HG02642 (cell line): ENCODE results near the gene KLHL30.
A peak's percentile ranks its signal among the peaks of the same experiment; 100 is the strongest.
"Not testable (repeated sequence)": the region's sequence is repeated elsewhere in the genome, so short reads cannot be mapped to it uniquely, and the experiment has no call there.

Experiments
- ATAC-seq: cut with Tn5 transposase; IDR thresholded peaks from one replicate; pipeline ENCODE4 v1.9.1; 2021; ENCODE audit warnings: mild to moderate bottlenecking; ENCODE audit not compliant: unreplicated experiment, poor library complexity

Gene KLHL30

DNA sequence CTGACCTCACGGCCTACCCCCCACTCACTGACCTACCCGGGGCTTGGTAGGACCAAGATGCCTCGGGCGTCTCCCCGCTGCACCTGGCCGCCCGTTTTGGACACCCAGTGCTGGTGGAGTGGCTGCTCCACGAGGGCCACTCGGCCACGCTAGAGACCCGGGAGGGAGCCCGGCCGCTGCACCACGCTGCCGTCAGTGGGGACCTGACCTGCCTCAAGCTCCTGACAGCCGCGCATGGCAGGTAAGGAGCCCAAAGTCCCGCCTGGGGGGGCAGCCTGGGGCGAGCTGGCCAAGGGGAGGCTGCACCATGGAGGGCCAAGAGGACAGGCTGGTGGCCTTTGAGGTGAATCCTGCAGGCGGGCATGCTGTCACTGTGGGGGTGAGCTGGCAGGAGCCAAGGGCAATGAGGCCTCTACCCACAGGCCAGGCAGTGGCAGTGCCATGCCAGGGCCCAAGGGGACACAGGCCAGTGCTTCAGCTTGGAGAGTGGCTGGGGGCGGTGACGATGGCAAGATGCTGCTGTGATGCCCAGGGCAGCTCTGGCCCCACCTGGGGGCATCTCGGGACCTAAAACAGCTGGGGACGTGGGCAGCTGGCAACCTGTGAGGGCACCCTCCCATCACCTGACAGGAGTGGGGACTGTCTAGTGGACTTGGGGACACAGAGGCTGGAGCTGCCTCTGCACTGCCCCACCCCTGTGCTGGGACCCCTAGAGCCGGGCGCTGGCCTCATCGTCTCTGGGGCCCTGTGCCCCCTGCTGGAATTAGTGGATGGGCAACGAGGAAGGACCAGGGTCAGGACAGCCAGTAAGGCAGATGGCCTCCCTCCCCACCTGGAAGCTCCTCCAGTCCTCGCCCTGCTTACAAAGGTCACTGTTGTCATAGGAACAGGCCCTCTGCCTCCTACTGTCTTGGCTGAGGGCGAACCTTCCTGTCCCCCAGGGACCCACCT, 36.3 kb upstream of the KLHL30 start:
- ATAC-seq = no peak

DNA sequence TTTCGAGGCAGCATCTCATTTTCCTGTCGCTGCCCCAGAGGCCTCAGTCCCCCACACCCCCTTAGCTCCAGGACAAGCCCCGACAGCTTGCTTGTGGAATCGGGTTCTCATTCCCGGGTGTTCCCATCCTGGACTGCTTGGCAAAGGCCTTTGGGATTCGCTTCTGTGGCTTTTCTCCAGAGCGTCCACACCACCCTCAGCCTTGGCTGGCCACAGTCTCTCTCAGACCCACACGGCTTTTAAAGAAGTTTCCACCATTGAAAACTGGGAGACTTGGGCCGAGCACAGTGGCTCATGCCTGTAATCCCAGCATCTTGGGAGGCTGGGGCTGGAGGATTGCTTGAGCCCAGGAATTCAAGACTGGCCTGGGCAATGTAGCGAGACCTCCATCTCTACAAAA, 35.6 kb upstream of the KLHL30 start:
- no peak for ATAC-seq

DNA sequence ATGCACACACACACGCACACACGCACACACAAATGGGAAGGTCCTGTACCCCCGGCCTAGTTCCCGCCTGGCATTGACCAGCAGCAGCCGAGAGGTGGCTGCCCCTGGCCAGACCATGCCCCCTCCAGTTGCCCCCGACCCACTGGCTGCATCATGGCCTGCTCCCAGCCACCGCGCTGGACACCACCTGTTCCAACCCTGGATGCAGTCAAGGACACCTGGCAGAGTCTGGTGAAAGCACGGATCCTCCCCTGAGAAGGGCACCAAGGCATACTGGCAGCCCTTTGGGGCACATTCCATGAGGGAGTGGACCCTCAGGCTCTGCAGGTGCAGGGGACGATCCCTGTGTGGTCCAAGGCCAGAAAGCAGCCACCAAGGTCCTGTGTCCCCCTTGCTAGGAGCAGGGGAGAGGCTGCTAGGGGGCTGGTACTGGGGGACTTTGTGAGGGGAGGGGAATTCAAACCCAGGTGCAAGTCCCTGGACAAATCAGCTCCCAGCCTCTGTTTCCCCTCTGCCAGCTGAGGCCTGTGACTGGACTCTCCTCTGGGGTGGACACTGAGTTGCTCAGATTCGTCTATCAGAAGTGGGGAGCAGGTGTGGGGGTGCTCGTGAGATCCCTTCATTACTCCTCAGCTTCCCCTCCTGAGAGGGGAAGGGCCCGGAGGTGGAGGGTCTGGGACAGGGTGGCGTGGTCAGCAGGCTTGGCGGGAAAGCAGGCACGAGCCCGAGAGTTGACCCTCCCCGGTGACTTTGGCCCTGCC, 34.8 kb upstream of the KLHL30 start:
- ATAC-seq = no peak

DNA sequence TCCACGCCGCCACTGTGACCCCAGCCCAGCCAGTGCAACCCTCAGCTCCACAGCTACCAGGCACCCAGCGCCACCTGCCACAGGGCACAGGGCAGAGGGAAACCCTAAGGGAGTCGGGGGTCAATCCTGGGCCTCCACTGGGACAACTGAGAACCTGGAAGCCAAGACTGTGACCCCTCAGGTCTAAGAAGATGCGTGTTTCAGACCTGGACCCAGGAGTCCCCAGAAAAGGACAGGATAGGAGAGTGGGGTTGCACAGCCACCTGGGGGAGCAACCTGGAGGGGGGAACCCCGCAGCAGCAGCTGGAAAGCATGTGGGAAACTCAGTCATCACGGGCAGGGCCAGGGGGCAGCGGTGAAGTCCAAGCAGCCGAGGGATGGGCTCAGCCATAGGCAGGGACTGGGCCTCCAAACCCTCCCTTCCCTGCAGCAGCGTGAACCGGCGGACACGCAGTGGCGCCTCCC, 34.2 kb upstream of the KLHL30 start:
- ATAC-seq = no peak

DNA sequence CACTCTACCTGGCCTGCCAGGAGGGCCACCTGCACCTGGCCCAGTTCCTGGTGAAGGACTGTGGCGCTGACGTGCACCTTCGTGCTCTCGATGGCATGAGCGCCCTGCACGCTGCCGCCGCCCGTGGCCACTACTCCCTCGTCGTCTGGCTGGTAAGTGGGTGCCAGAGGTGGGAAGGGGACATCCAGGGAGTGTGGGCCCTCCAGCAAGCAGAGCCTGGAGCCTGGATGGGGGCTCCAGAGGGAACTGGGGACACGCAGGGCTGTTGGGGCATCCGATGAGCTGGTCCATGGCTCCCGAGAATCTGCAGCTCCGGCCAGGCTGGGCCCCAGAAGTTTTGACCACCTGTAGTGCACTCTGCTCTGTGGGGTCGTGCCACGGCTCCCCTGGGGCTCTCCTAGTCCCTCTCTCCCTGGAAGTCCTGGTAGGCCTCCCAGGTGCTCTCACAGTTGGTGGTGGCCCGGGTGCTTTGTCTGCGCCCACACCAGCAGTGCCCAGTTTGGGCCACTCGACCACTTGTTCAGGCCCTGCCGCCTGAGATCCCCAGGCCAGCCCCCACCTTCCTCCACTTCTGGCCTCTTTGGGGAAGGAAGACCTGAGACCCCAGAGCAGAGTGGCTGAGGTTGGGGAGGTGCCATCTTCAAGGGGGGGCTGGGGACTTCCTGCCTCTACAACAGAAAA, 33.6 kb upstream of the KLHL30 start:
- ATAC-seq = no peak

DNA sequence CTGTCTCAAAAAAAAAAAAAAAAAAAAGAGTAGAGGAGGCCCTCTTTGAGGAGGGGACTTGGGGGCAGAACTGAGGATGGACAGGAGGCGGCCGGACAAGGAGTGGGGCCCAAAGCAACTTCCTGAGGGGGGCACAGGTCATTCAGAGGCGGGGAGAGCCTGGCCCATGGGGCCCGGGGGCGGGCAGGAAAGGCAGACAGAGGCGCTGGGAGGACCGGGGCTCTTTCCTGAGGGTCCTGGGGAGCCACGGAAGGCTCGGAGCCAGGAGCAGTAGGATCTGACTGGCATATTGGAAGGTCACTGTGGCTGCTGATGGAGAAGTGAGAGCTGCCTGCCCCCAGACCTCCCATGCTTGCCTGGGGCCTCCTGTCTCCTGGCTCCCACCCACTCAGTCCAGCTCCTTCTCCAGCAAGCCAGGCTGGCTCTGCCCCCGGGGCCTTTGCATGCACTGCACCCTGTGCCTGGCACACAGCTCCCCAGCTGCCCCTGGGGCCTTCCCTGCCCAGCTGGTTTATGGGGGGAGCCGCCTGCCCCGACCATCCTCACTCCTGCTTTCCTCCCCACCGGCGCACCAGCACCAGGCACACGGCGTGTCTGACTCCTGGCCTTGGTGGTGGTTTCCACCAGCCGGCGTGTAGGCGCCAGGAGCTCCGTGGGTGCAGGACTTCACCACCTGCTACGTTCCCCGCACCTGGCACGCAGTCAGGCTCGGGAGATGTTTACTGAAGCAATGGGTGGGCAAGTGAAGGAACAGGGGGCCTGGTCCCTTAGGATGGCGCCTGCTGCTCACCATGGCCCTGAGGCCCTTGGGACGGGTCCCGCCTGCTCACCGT, 32.7 kb upstream of the KLHL30 start:
- no peak for ATAC-seq

DNA sequence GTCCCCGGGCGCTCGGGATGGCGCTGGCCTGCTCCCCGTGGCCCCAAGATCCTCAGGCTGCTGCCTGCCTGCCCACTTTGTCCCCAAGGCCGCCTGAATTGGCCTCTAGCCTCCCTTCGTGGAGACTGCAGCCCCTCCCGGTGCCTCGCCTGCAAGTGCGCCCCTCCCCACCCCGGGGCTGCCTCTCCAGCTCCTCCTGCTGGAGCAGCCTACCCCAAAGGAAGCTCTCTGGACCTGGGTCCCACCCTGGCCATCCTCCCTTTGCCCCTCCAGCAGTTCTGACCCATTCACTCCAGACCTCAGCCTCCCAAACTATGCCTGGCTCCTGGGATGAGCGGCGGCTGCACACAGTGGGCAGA, 32.1 kb upstream of the KLHL30 start:
- ATAC-seq = no peak

DNA sequence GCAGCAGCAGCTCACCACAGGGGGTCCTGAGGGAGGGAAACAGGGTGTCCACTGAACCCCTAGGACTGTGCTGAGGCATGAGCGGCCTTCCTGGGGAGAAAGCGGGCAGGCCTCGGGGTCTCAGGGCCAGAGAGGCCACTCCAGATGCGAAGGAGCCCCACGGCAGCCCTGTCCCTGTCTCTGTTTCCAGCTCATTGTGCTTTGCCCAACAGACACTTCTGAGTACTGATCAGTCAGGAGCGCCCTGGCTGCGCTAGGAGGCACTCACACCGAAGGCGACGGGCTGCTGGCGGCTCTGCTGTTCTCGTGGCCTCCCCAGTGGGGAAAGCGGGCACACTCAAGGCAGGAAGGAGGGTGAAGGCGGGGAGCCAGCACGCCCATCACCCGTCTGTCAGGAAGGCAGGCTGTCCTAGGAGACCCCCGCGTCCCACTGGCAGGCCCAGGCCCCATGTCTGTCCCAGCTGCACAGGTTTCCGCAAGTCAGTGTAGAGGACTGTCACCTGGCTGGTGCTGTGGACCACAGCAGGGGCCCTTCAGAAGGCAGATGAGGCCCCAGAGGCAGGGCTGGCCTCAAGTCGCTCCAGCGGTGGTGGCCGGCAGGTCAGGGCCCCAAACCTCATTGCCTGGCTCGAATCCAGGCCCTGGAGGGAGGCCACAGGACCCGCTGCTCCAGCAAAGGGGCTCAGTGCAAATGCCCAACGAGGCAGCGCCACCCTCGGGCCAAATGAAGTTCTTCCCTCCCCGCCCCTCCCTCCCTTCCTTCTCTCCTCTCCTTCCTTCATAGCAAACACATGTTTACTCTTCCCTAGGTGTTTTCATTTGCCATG, 31.6 kb upstream of the KLHL30 start:
- peak; percentile 3 for ATAC-seq

DNA sequence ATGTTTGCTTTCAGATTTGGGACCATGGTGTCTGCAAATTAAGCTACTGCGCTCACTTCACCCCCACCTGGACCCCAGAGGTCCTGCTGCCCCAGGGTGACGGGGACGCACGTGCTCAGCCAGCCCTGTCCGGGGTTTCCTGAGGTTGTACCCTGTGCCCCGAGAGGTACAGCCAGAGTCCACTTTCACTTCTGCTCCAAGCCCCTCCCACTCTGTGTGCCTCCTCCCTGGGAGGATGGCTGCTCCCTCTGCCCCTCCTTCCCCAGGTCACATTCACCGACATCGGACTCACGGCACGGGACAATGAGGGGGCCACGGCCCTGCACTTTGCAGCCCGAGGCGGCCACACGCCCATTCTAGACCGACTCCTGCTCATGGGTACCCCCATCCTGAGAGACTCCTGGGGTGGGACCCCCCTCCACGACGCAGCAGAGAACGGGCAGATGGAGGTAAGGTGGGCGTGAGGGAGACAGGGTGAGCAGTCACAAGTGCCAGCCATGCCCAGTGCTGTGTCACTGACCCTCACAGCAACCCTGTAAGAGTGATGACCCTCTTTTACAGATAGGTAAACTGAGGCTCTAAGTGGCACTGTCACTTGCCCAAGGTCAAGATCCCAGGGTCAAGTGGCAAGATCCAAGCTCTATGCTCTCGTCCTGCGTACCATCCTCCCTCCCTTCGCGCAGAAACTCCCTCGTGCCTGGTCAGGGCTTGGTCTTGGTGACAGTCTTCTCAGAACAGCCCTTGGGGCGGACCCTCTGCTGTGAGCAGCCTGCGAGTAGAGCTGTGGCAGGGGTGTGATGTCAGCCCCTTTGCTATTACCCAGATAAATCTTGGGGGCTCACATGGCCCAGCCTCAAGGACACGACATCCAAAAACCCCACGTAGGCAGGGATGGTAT, 30.7 kb upstream of the KLHL30 start:
- peak; percentile 59 for ATAC-seq

DNA sequence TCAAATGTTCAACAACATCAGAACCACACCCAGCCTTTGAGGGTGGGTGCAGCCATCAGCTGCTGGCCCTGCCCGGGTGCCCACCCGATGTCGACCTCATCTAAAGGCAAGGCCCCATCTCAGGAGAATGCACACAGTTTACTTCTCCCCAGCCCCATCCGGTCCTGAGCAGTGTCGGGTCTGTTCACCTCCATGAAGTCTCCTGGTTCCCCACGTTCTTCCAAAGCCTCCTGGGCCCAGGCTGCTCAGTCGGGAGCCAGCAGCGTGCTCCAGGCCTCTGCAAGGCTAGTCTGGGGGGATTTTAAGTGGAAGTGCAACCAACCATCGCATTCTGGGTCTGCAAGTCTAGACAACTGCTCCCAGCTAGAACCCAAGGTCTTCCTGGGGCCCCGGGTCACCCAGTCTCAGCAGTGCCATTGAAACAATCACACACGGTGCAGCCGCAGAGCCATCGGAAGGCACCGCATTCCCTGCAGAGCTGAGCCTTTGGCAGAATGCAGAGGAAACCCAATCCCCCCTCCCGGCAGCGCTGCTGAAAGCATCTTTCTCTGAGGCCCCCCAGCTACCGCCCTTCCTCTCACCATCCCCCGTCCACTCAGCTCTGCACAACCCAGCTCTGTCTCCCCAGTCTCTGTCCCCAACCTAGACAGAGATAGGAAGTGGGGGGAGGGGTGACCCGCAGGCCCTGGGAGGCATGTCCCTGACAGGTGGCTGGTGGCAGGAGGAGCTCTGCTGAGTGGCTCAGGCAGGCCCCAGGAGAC, 29.9 kb upstream of the KLHL30 start:
- ATAC-seq = peak; percentile 67

DNA sequence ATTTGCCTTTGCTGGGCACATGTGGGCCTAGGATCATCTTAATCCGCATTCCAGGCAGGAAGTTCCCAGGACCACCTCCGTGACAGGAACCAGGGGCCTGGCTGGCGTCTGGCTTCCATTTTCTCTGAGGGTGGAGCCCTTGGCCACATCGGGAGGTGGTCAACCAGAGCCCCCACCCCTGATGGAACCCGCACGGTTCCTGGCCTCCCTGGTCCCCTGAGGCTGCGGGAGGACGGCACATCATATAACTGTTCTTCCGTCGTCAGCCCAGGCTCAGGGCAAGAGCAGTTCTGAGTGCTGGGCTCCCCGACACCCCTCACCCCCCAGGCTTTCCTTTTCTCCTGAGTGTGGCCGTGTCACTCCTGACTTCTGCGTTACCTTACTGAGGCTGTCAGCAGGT, 24.9 kb upstream of the KLHL30 start:
- ATAC-seq = no peak

DNA sequence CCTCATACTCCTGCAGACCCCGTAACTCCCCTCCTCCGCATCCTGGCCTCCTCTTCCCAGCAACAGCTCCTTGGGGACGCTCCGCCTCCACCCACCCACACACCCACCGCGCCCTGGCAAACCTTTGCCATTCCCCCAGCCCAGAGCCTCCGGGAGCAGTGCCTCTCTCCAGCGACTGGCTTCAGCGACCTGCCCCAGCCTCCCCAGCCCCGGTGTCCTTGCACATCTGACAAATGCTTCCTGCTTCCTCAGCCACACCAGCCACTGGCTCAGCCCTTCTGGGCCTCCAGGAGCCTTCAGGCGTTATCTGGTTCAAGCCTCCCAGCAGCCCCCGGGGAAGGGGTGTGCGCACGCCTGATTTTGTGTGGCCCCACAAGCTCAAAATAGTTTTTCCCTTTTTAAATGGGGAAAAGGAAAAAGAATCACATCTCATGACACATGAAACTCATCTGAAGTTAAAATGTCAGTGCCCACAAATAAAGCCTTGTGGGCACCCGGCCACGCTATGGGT, 24.1 kb upstream of the KLHL30 start:
- ATAC-seq = no peak

DNA sequence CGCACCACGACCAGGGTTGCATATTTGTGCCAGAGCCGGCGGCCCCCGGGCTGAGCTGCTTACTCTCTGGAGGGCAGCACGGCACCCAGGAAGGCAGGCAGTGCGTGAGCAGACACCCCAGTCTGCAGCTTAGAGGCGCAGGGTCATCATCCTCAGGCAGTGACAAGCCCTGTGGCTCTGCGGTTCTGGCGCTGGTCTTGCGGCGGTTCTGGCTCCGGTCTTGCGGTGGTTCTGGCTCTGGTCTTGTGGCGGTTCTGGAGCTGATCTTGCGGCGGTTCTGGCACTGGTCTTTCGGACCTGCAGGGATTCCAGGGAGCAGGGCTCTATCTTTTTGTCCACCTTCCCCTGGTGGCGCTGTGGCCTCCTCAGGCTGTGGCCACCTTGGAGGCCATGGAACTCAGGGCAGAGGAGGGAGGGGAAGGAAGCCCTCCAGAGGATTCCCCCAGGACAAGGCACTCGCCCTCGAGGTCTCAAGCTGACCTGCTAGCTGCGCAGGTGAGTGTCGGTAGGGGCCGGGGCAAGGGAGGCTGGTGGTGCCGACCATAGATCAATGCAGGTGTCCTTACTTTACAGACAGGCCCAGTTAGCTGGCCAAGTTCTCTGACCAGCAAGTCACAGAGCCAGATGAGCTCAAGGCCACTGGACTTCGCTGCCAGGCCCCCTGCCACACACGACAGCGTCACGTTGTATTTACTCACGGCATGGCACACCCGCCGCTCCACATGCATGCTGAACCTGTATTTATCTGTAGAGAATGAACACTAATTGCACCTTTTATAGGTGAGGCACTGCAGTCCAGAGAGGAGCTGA, 23.4 kb upstream of the KLHL30 start:
- ATAC-seq = no peak

DNA sequence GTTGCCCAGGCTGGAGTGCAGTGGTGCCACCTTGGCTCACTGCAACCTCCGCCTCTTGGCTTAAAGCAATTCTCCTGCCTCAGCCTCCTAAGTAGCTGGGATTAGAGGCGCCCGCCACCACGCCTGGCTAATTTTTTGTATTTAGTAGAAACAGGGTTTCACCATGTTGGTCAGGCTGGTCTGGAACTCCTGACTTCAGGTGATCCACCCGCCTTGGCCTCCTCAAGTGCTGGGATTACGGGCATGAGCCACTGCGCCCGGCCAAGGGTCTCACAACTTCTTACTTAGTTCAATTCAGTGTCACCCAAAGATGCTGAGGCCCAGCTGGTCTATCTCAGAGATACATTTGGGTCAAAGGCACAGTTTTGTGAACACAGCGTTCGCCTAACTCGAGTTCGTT, 22.8 kb upstream of the KLHL30 start:
- ATAC-seq = not testable (repeated sequence)

DNA sequence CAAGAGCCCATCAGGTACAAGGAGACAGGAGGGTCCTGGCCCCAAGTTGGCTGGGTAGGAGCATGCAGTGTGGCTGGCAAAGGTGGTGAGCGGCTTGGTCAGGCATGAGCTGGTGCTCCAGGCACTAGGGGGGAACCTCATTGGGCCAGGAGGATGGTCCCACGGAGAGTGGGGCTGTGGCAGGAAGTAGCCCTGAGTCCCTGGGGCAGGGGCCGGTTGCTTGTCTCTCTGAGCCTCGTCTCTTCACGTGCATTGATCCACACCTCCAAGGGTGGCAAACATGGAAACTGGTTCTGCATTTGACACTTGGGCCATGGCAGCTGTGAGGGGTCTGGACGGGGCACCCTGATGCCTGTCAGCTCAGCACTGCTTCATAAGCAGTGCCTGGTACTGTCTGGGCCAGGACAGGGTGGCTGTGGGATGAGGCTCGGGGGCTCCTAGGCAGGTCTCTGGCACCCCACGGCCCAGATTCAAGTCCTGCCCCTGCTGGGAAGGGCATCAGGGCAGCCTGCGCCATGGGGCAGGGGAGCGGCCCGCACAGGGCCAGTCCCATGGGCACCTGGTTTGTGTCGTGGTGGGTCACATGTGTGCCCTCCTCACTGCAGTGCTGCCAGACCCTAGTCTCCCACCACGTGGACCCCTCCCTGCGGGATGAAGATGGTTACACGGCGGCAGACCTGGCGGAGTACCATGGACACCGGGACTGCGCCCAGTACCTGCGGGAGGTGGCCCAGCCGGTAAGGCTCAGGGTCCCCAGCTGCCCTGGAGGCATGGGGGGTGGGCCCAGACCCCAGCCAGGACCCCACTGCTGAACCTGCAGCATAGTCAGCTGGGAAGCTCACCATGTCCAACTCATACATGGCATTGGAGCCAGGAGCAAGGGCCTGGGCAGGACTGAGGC, 21.9 kb upstream of the KLHL30 start:
- ATAC-seq = no peak
